Upper lobe of right lung (tissue), 1 donor: Measurements from ENCODE around the gene HLCS. TPM values are rescaled to one million over a fixed set of nuclear protein-coding genes. Genes with fewer than 3 reads are reported as not detected.

ENCODE experiments used
- ATAC-seq: fragments of 200-7000 bp; cut with Tn5 transposase; one replicate; pipeline ENCODE4 v1.9.1; 2020; ENCODE audit warnings: mild to moderate bottlenecking, moderate library complexity
- DNase-seq: peaks from one replicate; pipeline ENCODE4 v3.0.0-alpha.2; 2020
- H3K27ac ChIP-seq: fragments of 200-600 bp; one replicate; pipeline ENCODE4 v1.8.0; 2022
- H3K27me3 ChIP-seq: fragments of 200-600 bp; one replicate; pipeline ENCODE4 v1.8.0; 2022; ENCODE audit warnings: mild to moderate bottlenecking
- H3K36me3 ChIP-seq: fragments of 200-600 bp; one replicate; pipeline ENCODE4 v1.8.0; 2022
- H3K4me1 ChIP-seq: fragments of 200-600 bp; one replicate; pipeline ENCODE4 v1.8.0; 2022
- H3K4me3 ChIP-seq: fragments of 200-600 bp; one replicate; pipeline ENCODE4 v1.8.0; 2022; ENCODE audit warnings: mild to moderate bottlenecking
- H3K9me3 ChIP-seq: fragments of 200-600 bp; one replicate; pipeline ENCODE4 v1.8.0; 2022
- intact Hi-C: fragments of 100-400 bp; cut with DNase I; formaldehyde crosslinking; loops from one replicate; pipeline ENCODE4 v1.11.0; 2022
- total RNA-seq: library from RNA; stranded (reverse); fragmentation: NEBNext Ultra II Directional; extraction: Animal tissue kit (Norgen Biotek cat#: 25700); gene quantifications from one replicate; pipeline ENCODE4 v1.2.1, GENCODE V29; 2021
- TF ChIP-seq, protein P1 (sequence below): fragments of 200-600 bp; IDR thresholded peaks from one replicate; pipeline ENCODE4 v1.8.0; 2022; ENCODE audit warnings: antibody characterized with exemption
- donor health status: DM: no; HTN: yes; CAD: no; lungs with severe emphysema.

HLCS gene
- total RNA-seq, 1 donor from 2014 or later: 16.0 TPM

DNA sequence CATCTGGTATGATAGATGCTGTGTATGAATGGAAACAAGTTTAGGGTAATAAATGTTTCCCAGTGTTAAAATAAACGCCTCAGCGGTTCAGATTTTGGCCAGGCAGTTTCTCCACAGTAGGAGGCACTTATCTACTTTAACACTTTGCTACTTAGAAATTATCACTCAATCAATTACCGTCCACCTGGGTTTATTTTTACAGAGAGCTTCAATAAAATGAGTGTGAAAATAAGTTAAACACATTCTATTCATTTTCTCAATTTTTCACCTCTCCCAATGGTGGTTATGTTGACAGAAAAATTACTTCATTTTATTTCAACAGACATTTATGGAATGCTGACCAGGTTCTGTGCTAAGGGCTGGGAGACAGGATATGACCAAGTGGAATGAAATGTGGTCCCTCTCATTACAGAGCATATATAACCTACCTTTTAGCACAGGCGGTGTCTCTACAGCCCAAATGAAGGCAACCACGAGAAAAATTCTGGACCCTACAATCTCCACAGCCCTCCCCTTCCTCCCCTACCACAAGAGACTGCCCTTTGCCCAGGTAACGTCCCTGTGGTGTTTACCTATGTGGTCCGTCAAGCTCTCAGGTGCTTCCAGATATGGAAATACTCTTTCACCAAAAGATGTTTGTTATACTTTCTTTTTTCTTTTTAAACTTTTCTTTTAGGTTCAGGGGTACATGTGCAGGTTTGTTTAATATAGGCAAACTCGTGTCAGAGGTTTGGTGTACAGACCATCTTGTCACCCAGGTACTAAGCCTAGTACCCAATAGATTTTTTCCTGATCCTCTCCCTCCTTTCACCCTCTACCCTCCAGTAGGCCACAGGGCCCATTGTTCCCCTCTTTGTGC lies 105.5 kb downstream of the HLCS start:
- H3K4me1 ChIP-seq: peaks cover 11% of the 10 kb centered on the region
- intact Hi-C loops: no loop called here
- DNase-seq (no peak), ATAC-seq (no peak)
- no peaks in the 10 kb centered on the region for H3K9me3 ChIP-seq
- H3K4me3 ChIP-seq: no peak overlapping the region
- TF ChIP-seq, protein P1, sequence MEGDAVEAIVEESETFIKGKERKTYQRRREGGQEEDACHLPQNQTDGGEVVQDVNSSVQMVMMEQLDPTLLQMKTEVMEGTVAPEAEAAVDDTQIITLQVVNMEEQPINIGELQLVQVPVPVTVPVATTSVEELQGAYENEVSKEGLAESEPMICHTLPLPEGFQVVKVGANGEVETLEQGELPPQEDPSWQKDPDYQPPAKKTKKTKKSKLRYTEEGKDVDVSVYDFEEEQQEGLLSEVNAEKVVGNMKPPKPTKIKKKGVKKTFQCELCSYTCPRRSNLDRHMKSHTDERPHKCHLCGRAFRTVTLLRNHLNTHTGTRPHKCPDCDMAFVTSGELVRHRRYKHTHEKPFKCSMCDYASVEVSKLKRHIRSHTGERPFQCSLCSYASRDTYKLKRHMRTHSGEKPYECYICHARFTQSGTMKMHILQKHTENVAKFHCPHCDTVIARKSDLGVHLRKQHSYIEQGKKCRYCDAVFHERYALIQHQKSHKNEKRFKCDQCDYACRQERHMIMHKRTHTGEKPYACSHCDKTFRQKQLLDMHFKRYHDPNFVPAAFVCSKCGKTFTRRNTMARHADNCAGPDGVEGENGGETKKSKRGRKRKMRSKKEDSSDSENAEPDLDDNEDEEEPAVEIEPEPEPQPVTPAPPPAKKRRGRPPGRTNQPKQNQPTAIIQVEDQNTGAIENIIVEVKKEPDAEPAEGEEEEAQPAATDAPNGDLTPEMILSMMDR: no peak
- H3K27ac ChIP-seq: peak overlapping the region; percentile 38
- no peaks in the 10 kb centered on the region for H3K36me3 ChIP-seq
- H3K27me3 ChIP-seq: no peaks in the 10 kb centered on the region

DNA sequence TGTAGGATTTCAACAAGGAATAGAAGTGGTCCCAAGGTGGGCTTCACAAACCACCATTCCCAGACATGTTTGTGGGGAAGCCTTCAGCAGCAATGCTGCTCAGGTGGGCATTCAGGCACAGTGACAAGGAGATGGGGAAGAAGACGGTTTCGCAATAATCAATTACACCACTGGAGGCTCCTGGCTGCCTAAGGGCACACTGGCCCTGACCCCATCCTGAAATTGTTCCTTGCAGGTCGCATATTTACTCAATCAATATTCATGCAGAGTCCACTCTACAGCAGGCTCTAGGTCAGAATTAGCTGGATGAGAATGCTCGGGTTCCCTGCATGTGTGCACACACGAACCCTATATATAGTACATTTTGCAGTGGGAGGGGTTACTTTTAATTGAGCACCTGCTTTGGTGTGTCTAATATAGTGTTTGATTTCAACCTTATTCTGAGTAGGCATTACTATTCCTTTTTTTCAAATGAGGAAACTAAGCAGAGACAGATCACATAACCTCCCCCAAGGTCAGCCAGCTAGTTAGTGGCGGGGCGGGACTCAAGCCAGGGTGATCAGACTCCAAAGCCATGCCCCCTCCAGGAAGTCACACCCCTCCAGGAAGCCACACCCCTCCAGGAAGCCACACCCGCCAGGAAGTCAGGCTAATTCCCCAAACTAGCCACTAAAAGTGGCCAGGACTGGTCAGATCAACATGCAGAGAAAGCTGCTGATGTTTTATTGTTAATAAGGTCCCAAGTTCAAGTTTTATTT lies 106.5 kb downstream of the HLCS start:
- peaks cover 11% of the 10 kb centered on the region for H3K4me1 ChIP-seq
- no peaks in the 10 kb centered on the region for H3K36me3 ChIP-seq
- TF ChIP-seq, protein P1: no peak
- no peaks in the 10 kb centered on the region for H3K27me3 ChIP-seq
- H3K4me3 ChIP-seq: no peak overlapping the region
- intact Hi-C loops: no loop called here
- no peaks in the 10 kb centered on the region for H3K9me3 ChIP-seq
- peak; percentile 99 for ATAC-seq
- peak; percentile 86 for DNase-seq
- peak overlapping the region; percentile 38 for H3K27ac ChIP-seq

DNA sequence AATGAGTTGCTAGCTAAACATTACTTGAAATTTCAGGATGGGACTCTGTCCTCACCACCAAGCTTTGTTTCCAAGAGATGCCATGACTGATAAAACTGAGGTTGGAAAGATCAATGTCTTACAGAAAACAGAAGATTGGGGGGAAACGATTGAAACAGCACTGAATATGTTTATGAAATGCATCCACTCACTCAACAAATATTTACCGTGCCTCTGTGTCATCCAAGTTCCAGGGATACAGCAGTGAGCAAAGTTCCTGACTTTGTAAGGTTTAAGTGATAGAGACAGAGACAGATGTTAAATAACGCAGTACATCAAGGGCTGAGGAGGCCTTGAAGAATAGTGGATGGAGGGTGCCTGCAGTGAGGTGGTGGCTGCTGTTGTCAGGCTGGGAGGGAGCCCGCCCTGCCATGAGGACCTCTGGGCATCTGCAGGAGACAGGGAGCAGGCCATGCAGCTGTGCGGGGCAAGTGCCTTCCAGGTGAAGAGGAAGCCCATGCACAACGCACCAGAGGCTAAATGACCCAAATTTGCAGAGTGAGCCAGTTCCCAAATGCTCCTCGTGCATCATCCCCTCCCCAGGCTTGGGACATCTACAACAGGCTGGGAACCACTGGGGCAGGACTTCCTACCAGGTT lies 108.0 kb downstream of the HLCS start:
- no peaks in the 10 kb centered on the region for H3K9me3 ChIP-seq
- H3K4me3 ChIP-seq: no peak overlapping the region
- no peak for DNase-seq
- no peaks in the 10 kb centered on the region for H3K36me3 ChIP-seq
- no peaks in the 10 kb centered on the region for H3K27me3 ChIP-seq
- peaks cover 11% of the 10 kb centered on the region for H3K4me1 ChIP-seq
- TF ChIP-seq, protein P1: no peak
- no peak overlapping the region for H3K27ac ChIP-seq
- ATAC-seq: no peak
- intact Hi-C loops: no loop called here

DNA sequence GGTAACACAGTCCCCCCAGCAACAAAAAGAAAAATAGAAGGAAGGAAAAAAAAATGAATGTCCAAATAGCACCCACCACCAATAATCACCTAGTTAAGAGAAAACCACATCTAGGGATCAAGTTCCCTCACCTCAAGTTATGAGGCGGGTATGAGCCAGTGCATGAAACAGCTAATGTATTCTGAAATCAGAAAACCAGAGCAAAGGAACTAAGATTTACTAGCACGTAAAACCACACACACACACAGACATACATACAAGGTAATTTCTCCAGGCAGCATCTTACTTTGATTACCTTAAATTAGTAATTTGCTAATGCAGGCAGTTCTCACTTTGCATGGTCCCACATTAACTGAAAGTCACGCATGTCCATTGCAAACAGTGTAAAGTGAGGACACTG lies 109.8 kb downstream of the HLCS start:
- Histone ChIP-seq H3K9me3 (no peaks in the 10 kb centered on the region), H3K4me3 (no peak overlapping the region), H3K36me3 (no peaks in the 10 kb centered on the region), H3K27ac (no peak overlapping the region), H3K4me1 (peaks cover 11% of the 10 kb centered on the region), H3K27me3 (no peaks in the 10 kb centered on the region)
- TF ChIP-seq, protein P1: no peak
- no peak for DNase-seq
- no peak for ATAC-seq
- intact Hi-C loops: no loop called here

DNA sequence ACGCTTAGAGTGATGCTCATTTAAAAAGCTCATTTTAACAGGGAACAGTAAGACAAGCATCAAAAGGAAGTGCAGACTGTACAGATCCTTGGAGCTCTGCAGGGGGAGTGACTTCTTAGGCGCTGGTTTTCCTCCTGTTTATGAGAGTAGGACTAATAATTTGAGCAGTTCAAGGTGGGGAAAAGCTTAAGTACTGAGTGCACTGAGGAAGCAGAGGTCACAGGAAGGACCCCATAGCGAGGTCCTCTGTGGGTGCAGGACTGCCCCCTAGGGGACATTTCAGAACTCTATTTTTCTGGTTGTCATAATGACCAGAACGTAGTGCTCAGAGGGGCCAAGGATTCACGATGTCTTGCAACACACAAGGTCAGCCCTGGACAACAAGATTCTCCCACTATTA lies 112.1 kb downstream of the HLCS start:
- Histone ChIP-seq H3K9me3 (no peaks in the 10 kb centered on the region), H3K27me3 (no peaks in the 10 kb centered on the region), H3K27ac (no peak overlapping the region), H3K4me3 (no peak overlapping the region), H3K36me3 (no peaks in the 10 kb centered on the region), H3K4me1 (no peaks in the 10 kb centered on the region)
- peak; percentile 72 for ATAC-seq
- intact Hi-C loops: no loop called here
- TF ChIP-seq, protein P1: peak; percentile 58
- DNase-seq: no peak
